K562 (cell line): ENCODE measurements around the gene MFSD12. TPM values are rescaled to one million over a fixed set of nuclear protein-coding genes. Genes with fewer than 3 reads are reported as not detected.
A peak's percentile ranks its signal among the peaks of the same experiment; 100 is the strongest.

Experiments
- ATF7 ChIP-seq: fragments of 450-650 bp; IDR thresholded peaks from 2 replicates; pipeline ENCODE4 v1.7.1; 2014; ENCODE audit warnings: mild to moderate bottlenecking, moderate library complexity
- CAMTA2 ChIP-seq: fragments of 250-450 bp; sonication (Bioruptor Pico); conservative IDR thresholded peaks from 2 replicates; pipeline ENCODE4 v1.5.1; 2022
- CBFA2T2 ChIP-seq: fragments of 450-650 bp; conservative IDR thresholded peaks from 2 replicates; pipeline ENCODE4 v1.6.1; 2017; ENCODE audit warnings: mild to moderate bottlenecking
- EGR1 ChIP-seq: fragments of 450-650 bp; conservative IDR thresholded peaks from 2 replicates; pipeline ENCODE4 v1.6.1; 2017; ENCODE audit warnings: mild to moderate bottlenecking
- EP300 ChIP-seq: IDR thresholded peaks from 2 replicates; pipeline ENCODE4 v1.6.1; 2012; ENCODE audit warnings: low read length, improper control_type of control experiment
- FOXJ2 ChIP-seq: fragments of 200-800 bp; sonication (Bioruptor generic); IDR thresholded peaks from 2 replicates; pipeline ENCODE4 v1.6.1; 2016; ENCODE audit warnings: missing genetic modification characterization, missing compliant biosample characterization
- MAFF ChIP-seq: IDR thresholded peaks from 2 replicates; pipeline ENCODE4 v1.6.1; 2012; ENCODE audit warnings: low read length, improper control_type of control experiment
- MBD2 ChIP-seq: sonication (generic); IDR thresholded peaks from 2 replicates; pipeline ENCODE4 v1.6.1; 2016; ENCODE audit warnings: low read depth, borderline replicate concordance
- NR2C1 ChIP-seq, 2 experiments: fragments of 450-650 bp; IDR thresholded peaks; 2 replicates each; pipeline ENCODE4 v1.6.1; 2017; ENCODE audit warnings: mild to moderate bottlenecking in 2 of 2, antibody characterized with exemption in 1 of 2, inconsistent platforms in 1 of 2, missing compliant biosample characterization in 1 of 2, missing genetic modification characterization in 1 of 2
- PBX2 ChIP-seq, 2 experiments: IDR thresholded peaks in 1 of 2; conservative IDR thresholded peaks in 1 of 2; 2 replicates each; pipeline ENCODE4 v1.6.1; 2016; ENCODE audit warnings: low read depth in 2 of 2, mild to moderate bottlenecking in 1 of 2, missing compliant biosample characterization in 1 of 2, missing genetic modification characterization in 1 of 2, moderate library complexity in 1 of 2
- PHB ChIP-seq: fragments of 250-450 bp; sonication (Bioruptor Pico); IDR thresholded peaks from 2 replicates; pipeline ENCODE4 v1.5.0; 2021
- PREB ChIP-seq: sonication (generic); formaldehyde crosslinking; IDR thresholded peaks from 2 replicates; pipeline ENCODE4 v1.8.1; 2023; ENCODE audit warnings: mild to moderate bottlenecking, missing genetic modification reagents
- SNRNP70 ChIP-seq: fragments of 200-400 bp; formaldehyde crosslinking; optimal IDR thresholded peaks from 2 replicates; pipeline ENCODE3; 2017; ENCODE audit warnings: low read depth, low read length
- SP1 ChIP-seq: sonication (generic); formaldehyde crosslinking; IDR thresholded peaks from 2 replicates; pipeline ENCODE4 v1.8.1; 2022; ENCODE audit warnings: mild to moderate bottlenecking, missing genetic modification reagents
- TAL1 ChIP-seq: fragments of 450-650 bp; IDR thresholded peaks from 2 replicates; pipeline ENCODE4 v1.6.1; 2016; ENCODE audit warnings: mild to moderate bottlenecking
- U2AF1 ChIP-seq: fragments of 200-400 bp; formaldehyde crosslinking; optimal IDR thresholded peaks from 2 replicates; pipeline ENCODE3; 2017; ENCODE audit warnings: mild to moderate bottlenecking, low read depth, low read length, moderate library complexity
- ZBTB34 ChIP-seq: fragments of 250-450 bp; sonication (Bioruptor Pico); IDR thresholded peaks from 2 replicates; pipeline ENCODE4 v1.8.0; 2021; ENCODE audit warnings: mild to moderate bottlenecking, moderate library complexity
- ZEB2 ChIP-seq: fragments of 450-650 bp; IDR thresholded peaks from 2 replicates; pipeline ENCODE4 v1.6.1; 2016
- ZNF347 ChIP-seq: fragments of 450-650 bp; formaldehyde crosslinking; IDR thresholded peaks from 2 replicates; pipeline ENCODE4 v1.4.0; 2020; ENCODE audit warnings: low read depth, mild to moderate bottlenecking, moderate library complexity
- ZNF395 ChIP-seq: fragments of 200-800 bp; sonication (Bioruptor generic); IDR thresholded peaks from 2 replicates; pipeline ENCODE4 v1.6.1; 2017; ENCODE audit warnings: missing genetic modification characterization, missing compliant biosample characterization
- ZNF449 ChIP-seq: fragments of 250-450 bp; sonication (Bioruptor Pico); IDR thresholded peaks from 2 replicates; pipeline ENCODE4 v1.8.0; 2022; ENCODE audit warnings: moderate library complexity, mild to moderate bottlenecking, inconsistent platforms
- ZNF696 ChIP-seq: fragments of 250-450 bp; sonication (Bioruptor Pico); conservative IDR thresholded peaks from 2 replicates; pipeline ENCODE4 v1.4.0; 2020; ENCODE audit warnings: mild to moderate bottlenecking, moderate library complexity
- polyA plus RNA-seq, 8 experiments: library from polyadenylated mRNA; depleted of rRNA in 4 of 8; stranded (reverse) in 5 of 8; unstranded in 3 of 8; fragments of >200 nt; fragmentation: Nextera tagmentation in 2 of 8; fragmentation: Illumina TruSeq in 1 of 8; extraction: Ambion mirVana in 2 of 8; extraction: Trizol in 1 of 8; gene quantifications; 2 replicates each; pipeline versions ENCODE4 v1.2.1 to v1.2.3, GENCODE V29; 2011 to 2014; ENCODE audit warnings: inconsistent platforms in 1 of 8, missing spikeins in 1 of 8
- total RNA-seq, 7 experiments: library from RNA; depleted of rRNA in 6 of 7; stranded (reverse); fragments of >200 nt in 6 of 7; fragmentation: Illumina TruSeq in 2 of 7; extraction: Trizol in 2 of 7; gene quantifications; 2 replicates each; pipeline versions ENCODE4 v1.2.1 to v1.2.3, GENCODE V29; 2011 to 2021; ENCODE audit warnings: low replicate concordance in 1 of 7

MFSD12 gene
- total and polyA plus RNA-seq, 9 of the 15 experiments (the other 6 are each of a cell fraction or from before 2014, with no cell fraction given): 0.69 to 112 (median 31.8) TPM

GRCh38 chr19:3503036-3503572, 54.3 kb downstream of the MFSD12 start (continued):
- TF ChIP-seq U2AF1 (no peak), EGR1 (no peak), ZBTB34 (no peak), ZNF347 (no peak), CAMTA2 (CRISPR knock-in tag) (no peak), MBD2 (no peak), SP1 (CRISPR knock-in tag) (no peak), SNRNP70 (no peak), NR2C1 (IDR thresholded peaks at IDR 0.05) (no peak), NR2C1 (tag; IDR thresholded peaks at IDR 0.05) (no peak), FOXJ2 (tag) (no peak), PBX2 (CRISPR knock-in tag; IDR thresholded peaks at IDR 0.05; ENCODE audit: low read depth) (no peak), PBX2 (tag; conservative IDR thresholded peaks at IDR 0.05; ENCODE audit: low read depth) (no peak), PHB (CRISPR knock-in tag) (no peak), ATF7 (peak; percentile 44; the same call in 1 of the 2 replicates), PREB (no peak), ZNF696 (CRISPR knock-in tag) (no peak), ZEB2 (peak; percentile 93), ZNF449 (CRISPR knock-in tag) (no peak), CBFA2T2 (peak; percentile 82), TAL1 (peak; percentile 46; the same call in 1 of the 2 replicates), EP300 (no peak), MAFF (peak; percentile 25), ZNF395 (peak; percentile 29; the same call in 1 of the 2 replicates)
